H9 (cell line): Measurements from ENCODE around the gene PRTN3. TPM values are rescaled to one million over a fixed set of nuclear protein-coding genes. Genes with fewer than 3 reads are reported as not detected.

Experiments
- DNase-seq: peaks from one replicate; pipeline ENCODE4 v3.0.0-alpha.2; 2017
- H2AFZ ChIP-seq: one replicate; pipeline ENCODE4 v1.6.1; 2013; ENCODE audit warnings: mild to moderate bottlenecking, low read length, control low read depth, moderate library complexity
- H2AK5ac ChIP-seq: 2 replicates; pipeline ENCODE4 v1.6.1; 2013; ENCODE audit warnings: low read length, control low read depth, mixed read lengths; ENCODE audit not compliant: insufficient read length
- H2BK120ac ChIP-seq: one replicate; pipeline ENCODE4 v1.6.1; 2013; ENCODE audit warnings: low read depth, mild to moderate bottlenecking, low read length, control low read depth, inconsistent platforms; ENCODE audit not compliant: poor library complexity, severe bottlenecking
- H2BK12ac ChIP-seq: 2 replicates; pipeline ENCODE4 v1.6.1; 2013; ENCODE audit warnings: low read length, control low read depth, mixed read lengths, low read depth; ENCODE audit not compliant: insufficient read length
- H2BK15ac ChIP-seq: 2 replicates; pipeline ENCODE4 v1.6.1; 2013; ENCODE audit warnings: low read depth, low read length, control low read depth
- H2BK20ac ChIP-seq: one replicate; pipeline ENCODE4 v1.6.1; 2013; ENCODE audit warnings: low read depth, mild to moderate bottlenecking, low read length, control low read depth, inconsistent platforms; ENCODE audit not compliant: poor library complexity, severe bottlenecking
- H2BK5ac ChIP-seq: 2 replicates; pipeline ENCODE4 v1.6.1; 2013; ENCODE audit warnings: low read length, control low read depth, mixed read lengths; ENCODE audit not compliant: insufficient read length
- H3K14ac ChIP-seq: 2 replicates; pipeline ENCODE4 v1.6.1; 2013; ENCODE audit warnings: low read length, control low read depth; ENCODE audit not compliant: insufficient read depth
- H3K18ac ChIP-seq: 2 replicates; pipeline ENCODE4 v1.6.1; 2013; ENCODE audit warnings: low read depth, mild to moderate bottlenecking, mixed read lengths, low read length, control low read depth; ENCODE audit not compliant: insufficient read length
- H3K23ac ChIP-seq: 2 replicates; pipeline ENCODE4 v1.6.1; 2013; ENCODE audit warnings: low read length, control low read depth, mixed read lengths, low read depth; ENCODE audit not compliant: insufficient read length
- H3K23me2 ChIP-seq: 2 replicates; pipeline ENCODE4 v1.6.1; 2013; ENCODE audit warnings: low read depth, mild to moderate bottlenecking, mixed read lengths, low read length, control low read depth; ENCODE audit not compliant: insufficient read length, poor library complexity, severe bottlenecking
- H3K27ac ChIP-seq: 2 replicates; pipeline ENCODE4 v1.5.1; 2013; ENCODE audit warnings: low read length, control low read depth, mixed read lengths, low read depth; ENCODE audit not compliant: insufficient read length
- H3K27me3 ChIP-seq: 2 replicates; pipeline ENCODE4 v1.6.1; 2013; ENCODE audit warnings: low read length, control low read depth, inconsistent platforms; ENCODE audit not compliant: insufficient read depth
- H3K4ac ChIP-seq: 2 replicates; pipeline ENCODE4 v1.6.1; 2013; ENCODE audit warnings: low read depth, mild to moderate bottlenecking, control low read depth, inconsistent platforms, low read length, moderate library complexity
- H3K4me1 ChIP-seq: 2 replicates; pipeline ENCODE4 v1.6.1; 2013; ENCODE audit warnings: low read length, control low read depth, inconsistent platforms; ENCODE audit not compliant: insufficient read depth
- H3K4me2 ChIP-seq: 2 replicates; pipeline ENCODE4 v1.6.1; 2013; ENCODE audit warnings: low read length, control low read depth, mixed read lengths; ENCODE audit not compliant: insufficient read length, insufficient read depth
- H3K56ac ChIP-seq: 2 replicates; pipeline ENCODE4 v1.6.1; 2013; ENCODE audit warnings: low read depth, mild to moderate bottlenecking, mixed read lengths, low read length, control low read depth; ENCODE audit not compliant: insufficient read length
- H3K79me1 ChIP-seq: 2 replicates; pipeline ENCODE4 v1.6.1; 2013; ENCODE audit warnings: low read depth, mild to moderate bottlenecking, moderate library complexity, low read length, control low read depth, inconsistent platforms; ENCODE audit not compliant: insufficient read depth, poor library complexity, severe bottlenecking
- H3K79me2 ChIP-seq: 2 replicates; pipeline ENCODE4 v1.6.1; 2013; ENCODE audit warnings: low read length, control low read depth, inconsistent platforms; ENCODE audit not compliant: insufficient read depth
- H3K9ac ChIP-seq: 2 replicates; pipeline ENCODE4 v1.6.1; 2013; ENCODE audit warnings: low read length, control low read depth, mixed read lengths; ENCODE audit not compliant: insufficient read length; ENCODE audit errors: extremely low read depth
- H3K9me3 ChIP-seq: one replicate; pipeline ENCODE4 v1.6.1; 2013; ENCODE audit warnings: low read depth, low read length, inconsistent platforms; ENCODE audit not compliant: control insufficient read depth
- H3T11ph ChIP-seq: one replicate; pipeline ENCODE4 v1.6.1; 2013; ENCODE audit warnings: mild to moderate bottlenecking, low read length, control low read depth, inconsistent platforms
- H4K20me1 ChIP-seq: one replicate; pipeline ENCODE4 v1.6.1; 2013; ENCODE audit not compliant: control insufficient read depth, insufficient read length, insufficient read depth
- H4K5ac ChIP-seq: 2 replicates; pipeline ENCODE4 v1.6.1; 2013; ENCODE audit warnings: low read depth, mild to moderate bottlenecking, mixed read lengths, low read length, control low read depth; ENCODE audit not compliant: insufficient read length
- H4K8ac ChIP-seq: replicated peaks from 2 replicates; pipeline ENCODE4 v1.6.1; 2013; ENCODE audit warnings: low read length, control low read depth, mixed read lengths, low read depth; ENCODE audit not compliant: insufficient read length
- H4K91ac ChIP-seq: 2 replicates; pipeline ENCODE4 v1.6.1; 2013; ENCODE audit warnings: low read depth, mild to moderate bottlenecking, moderate library complexity, mixed read lengths, low read length, control low read depth; ENCODE audit not compliant: insufficient read length
- H3K27ac Mint-ChIP-seq, 3 experiments: 2 replicates in 2 of 3; 3 replicates in 1 of 3; pipeline ENCODE4 v1.8.0; 2020 to 2021; ENCODE audit warnings: mixed read lengths in 3 of 3, mild to moderate bottlenecking in 1 of 3, moderate library complexity in 1 of 3
- H3K27me3 Mint-ChIP-seq: 2 replicates; pipeline ENCODE4 v1.8.0; 2021; ENCODE audit warnings: low read depth, mild to moderate bottlenecking, moderate library complexity, mixed read lengths
- H3K36me3 Mint-ChIP-seq, 3 experiments: 2 replicates in 2 of 3; 3 replicates in 1 of 3; pipeline ENCODE4 v1.8.0; 2020 to 2021; ENCODE audit warnings: low read depth in 3 of 3, mixed read lengths in 3 of 3; ENCODE audit not compliant: insufficient read depth in 1 of 3
- H3K4me1 Mint-ChIP-seq, 2 experiments: 2 replicates each; pipeline ENCODE4 v1.8.0; 2020; ENCODE audit warnings: mixed read lengths in 2 of 2
- H3K4me3 Mint-ChIP-seq, 2 experiments: 2 replicates in 1 of 2; 3 replicates in 1 of 2; pipeline ENCODE4 v1.8.0; 2020 to 2021; ENCODE audit warnings: mild to moderate bottlenecking in 2 of 2, mixed read lengths in 2 of 2, moderate library complexity in 1 of 2
- H3K9me3 Mint-ChIP-seq, 2 experiments: 2 replicates in 1 of 2; 3 replicates in 1 of 2; pipeline ENCODE4 v1.8.0; 2020; ENCODE audit warnings: mild to moderate bottlenecking in 2 of 2, mixed read lengths in 2 of 2, moderate library complexity in 1 of 2
- CTCF ChIP-seq: fragments of 200-600 bp; sonication (generic); conservative IDR thresholded peaks from 3 replicates; pipeline ENCODE4 v1.8.0; 2021; ENCODE audit warnings: antibody characterized with exemption, mild to moderate bottlenecking
- WGBS: extraction: QIAGEN DNeasy Blood & Tissue Kit; methylation state at CpG from one replicate; pipeline ENCODE4 v1.1.7; 2013; ENCODE audit warnings: missing lambda C conversion rate, low lambda C conversion rate, mixed read lengths; ENCODE audit not compliant: insufficient read length; ENCODE audit errors: extremely low coverage; 5-methylcytosine and 5-hydroxymethylcytosine counted together
- total RNA-seq: library from RNA; stranded (reverse); gene quantifications from 2 replicates; pipeline ENCODE4 v1.2.1, GENCODE V29; 2021

The PRTN3 gene
- total RNA-seq, 1 experiment from 2014 or later = 0.31 TPM

DNA sequence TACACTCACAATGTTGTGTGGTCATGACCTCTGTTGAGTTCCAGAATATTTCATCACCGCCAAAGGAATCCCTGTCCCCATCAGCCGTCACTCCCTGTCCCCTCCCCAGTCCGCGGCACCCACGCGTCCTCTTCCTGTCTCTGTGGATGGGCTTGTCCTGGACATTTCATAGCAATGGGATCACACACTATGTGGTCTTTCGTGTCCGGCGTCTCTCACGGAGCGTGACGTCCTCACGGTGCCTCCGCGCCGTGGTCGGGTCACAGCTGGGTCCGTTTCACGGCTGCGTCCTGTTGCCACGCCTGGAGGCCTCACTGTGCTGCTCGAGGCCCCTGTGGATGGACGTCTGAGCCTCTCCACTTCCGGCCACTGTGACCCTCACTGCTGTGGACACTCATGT lies 6.6 kb upstream of the PRTN3 start:
- Histone ChIP-seq H3K23ac (no peak overlapping the region), H2BK12ac (no peak overlapping the region), H4K20me1 (no peaks in the 10 kb centered on the region), H2AFZ (no peak overlapping the region), H2BK20ac (no peak overlapping the region), H2BK120ac (no peak overlapping the region), H3K27me3 (no peaks in the 10 kb centered on the region), H3K14ac (no peak overlapping the region; the same call in 1 of the 2 replicates), H3K4me1 (no peaks in the 10 kb centered on the region), H4K91ac (no peak overlapping the region), H3K27ac (no peak overlapping the region), H4K5ac (no peak overlapping the region), H2BK5ac (no peak overlapping the region), H3K79me2 (no peaks in the 10 kb centered on the region), H3K9ac (no peak overlapping the region), H3K56ac (no peak overlapping the region), H3K18ac (no peak overlapping the region), H3K4ac (no peak overlapping the region), H3K4me2 (no peak overlapping the region), H4K8ac (no peak overlapping the region), H2BK15ac (no peak overlapping the region), H3T11ph (no peak overlapping the region), H3K9me3 (no peaks in the 10 kb centered on the region), H2AK5ac (no peak overlapping the region), H3K23me2 (no peaks in the 10 kb centered on the region), H3K79me1 (no peaks in the 10 kb centered on the region)
- no peak for DNase-seq
- no peak overlapping the region; a peak in 1 of 7 replicates for H3K27ac Mint-ChIP-seq
- H3K9me3 Mint-ChIP-seq = no peaks in the 10 kb centered on the region; a peak in 1 of 5 replicates
- no peak overlapping the region for H3K4me3 Mint-ChIP-seq
- WGBS = no CpG with 5 or more reads among the region's 24 CpGs
- 0 out of 4 replicates have a peak, but pooled peaks cover 0 to 3% of the 10 kb centered on the region in 2 experiments for H3K4me1 Mint-ChIP-seq
- no peak for TF ChIP-seq CTCF
- peaks cover 8% of the 10 kb centered on the region for H3K27me3 Mint-ChIP-seq
- no peaks in the 10 kb centered on the region for H3K36me3 Mint-ChIP-seq
